G401.6 (cell line): ENCODE results near the gene ALG6.
"Not testable (repeated sequence)": the region's sequence is repeated elsewhere in the genome, so short reads cannot be mapped to it uniquely, and the experiment has no call there.

Source experiments
- FAIRE-seq: peaks from 2 replicates; lab custom pipeline; 2012; peaks lifted over from hg19 to GRCh38; lab: Jason Lieb, UNC

Gene ALG6

GRCh38 chr1:63328781-63329180 lies 38.6 kb upstream of the ALG6 start:
- FAIRE-seq: no peak

- no peak for FAIRE-seq
Observed at GRCh38 chr1:63329621-63330330, 37.7 kb upstream of the ALG6 start.

- no peak for FAIRE-seq
Observed at GRCh38 chr1:63330331-63330916, 37.0 kb upstream of the ALG6 start.

- no peak for FAIRE-seq
Observed at GRCh38 chr1:63342402-63342801, 25.0 kb upstream of the ALG6 start.

GRCh38 chr1:63343922-63344321 lies 23.5 kb upstream of the ALG6 start:
- no peak for FAIRE-seq

GRCh38 chr1:63350320-63350719 lies 17.1 kb upstream of the ALG6 start:
- FAIRE-seq: no peak

GRCh38 chr1:63352736-63353135 lies 14.7 kb upstream of the ALG6 start:
- FAIRE-seq: no peak

- not testable (repeated sequence) for FAIRE-seq
Observed at GRCh38 chr1:63356234-63356633, 11.2 kb upstream of the ALG6 start.

GRCh38 chr1:63359561-63359960 lies 7.9 kb upstream of the ALG6 start:
- FAIRE-seq: no peak

GRCh38 chr1:63362073-63362472 lies 5.4 kb upstream of the ALG6 start:
- no peak for FAIRE-seq

GRCh38 chr1:63362578-63362977 lies 4.8 kb upstream of the ALG6 start:
- FAIRE-seq: no peak

- FAIRE-seq: no peak
Observed at GRCh38 chr1:63363014-63363413, 4.4 kb upstream of the ALG6 start.

GRCh38 chr1:63366908-63367214 lies 566 bp upstream of the ALG6 start:
- FAIRE-seq: no peak

- no peak for FAIRE-seq
Observed at GRCh38 chr1:63368131-63368530, 704 bp downstream of the ALG6 start.

GRCh38 chr1:63379583-63379982 lies 12.2 kb downstream of the ALG6 start:
- FAIRE-seq: peak; percentile 52

- FAIRE-seq: no peak
Observed at GRCh38 chr1:63381741-63382140, 14.3 kb downstream of the ALG6 start.

- FAIRE-seq: no peak
Observed at GRCh38 chr1:63401945-63402344, 34.5 kb downstream of the ALG6 start.

GRCh38 chr1:63403386-63403785 lies 36.0 kb downstream of the ALG6 start:
- no peak for FAIRE-seq

GRCh38 chr1:63405021-63405420 lies 37.6 kb downstream of the ALG6 start:
- no peak for FAIRE-seq

- FAIRE-seq: no peak
Observed at GRCh38 chr1:63405987-63406386, 38.6 kb downstream of the ALG6 start.

- FAIRE-seq: no peak
Observed at GRCh38 chr1:63407002-63407401, 39.6 kb downstream of the ALG6 start.

- FAIRE-seq: no peak
Observed at GRCh38 chr1:63408331-63408730, 40.9 kb downstream of the ALG6 start.

- no peak for FAIRE-seq
Observed at GRCh38 chr1:63411066-63411465, 43.6 kb downstream of the ALG6 start.

GRCh38 chr1:63413394-63413793 lies 46.0 kb downstream of the ALG6 start:
- FAIRE-seq: no peak
